HepG2 (cell line): ENCODE measurements around the gene CENPB. TPM values are rescaled to one million over a fixed set of nuclear protein-coding genes. Genes with fewer than 3 reads are reported as not detected.

Experiments
- CAMTA2 ChIP-seq: sonication (generic); formaldehyde crosslinking; IDR thresholded peaks from 2 replicates; pipeline ENCODE4 v1.4.0; 2020; ENCODE audit warnings: mild to moderate bottlenecking, missing genetic modification reagents, borderline replicate concordance
- CSRNP2 ChIP-seq: sonication (generic); formaldehyde crosslinking; conservative IDR thresholded peaks from 2 replicates; pipeline ENCODE4 v1.8.0; 2022; ENCODE audit warnings: low read depth, missing genetic modification reagents
- DNMT3B ChIP-seq: conservative IDR thresholded peaks from 2 replicates; pipeline ENCODE4 v1.6.1; 2016; ENCODE audit warnings: missing biosample characterization, control low read depth
- ELF4 ChIP-seq: sonication (generic); formaldehyde crosslinking; IDR thresholded peaks from 2 replicates; pipeline ENCODE4 v1.5.0; 2020; ENCODE audit warnings: missing genetic modification reagents, mild to moderate bottlenecking, moderate library complexity, borderline replicate concordance
- EP300 ChIP-seq, 3 experiments: sonication (generic) in 1 of 3; formaldehyde crosslinking in 1 of 3; IDR thresholded peaks; 2 replicates each; pipeline versions ENCODE4 v1.5.1 to v1.6.1; 2011 to 2020; ENCODE audit warnings: low read depth in 2 of 3, low read length in 2 of 3, borderline replicate concordance in 1 of 3, improper control_type of control experiment in 1 of 3, mild to moderate bottlenecking in 1 of 3, missing genetic modification reagents in 1 of 3, moderate library complexity in 1 of 3
- FOXO1 ChIP-seq: sonication (generic); formaldehyde crosslinking; IDR thresholded peaks from 2 replicates; pipeline ENCODE4 v1.4.0; 2020; ENCODE audit warnings: missing genetic modification reagents
- NFE2L2 ChIP-seq: fragments of 150-350 bp; IDR thresholded peaks from 2 replicates; pipeline ENCODE4 v1.6.1; 2014; ENCODE audit warnings: low read length
- NONO ChIP-seq, 2 experiments: fragments of 450-650 bp in 1 of 2; sonication (generic) in 1 of 2; formaldehyde crosslinking in 1 of 2; IDR thresholded peaks in 1 of 2; conservative IDR thresholded peaks in 1 of 2; 2 replicates each; pipeline versions ENCODE4 v1.6.1 to v1.8.0; 2017 to 2022; ENCODE audit warnings: mild to moderate bottlenecking in 1 of 2, missing genetic modification reagents in 1 of 2, moderate library complexity in 1 of 2
- NPAS2 ChIP-seq: sonication (generic); formaldehyde crosslinking; IDR thresholded peaks from 2 replicates; pipeline ENCODE4 v1.8.0; 2022; ENCODE audit warnings: mild to moderate bottlenecking, missing genetic modification reagents, borderline replicate concordance
- NR0B2 ChIP-seq: sonication (generic); formaldehyde crosslinking; IDR thresholded peaks from 2 replicates; pipeline ENCODE4 v1.4.0; 2020; ENCODE audit warnings: mild to moderate bottlenecking, missing genetic modification reagents
- POGK ChIP-seq: sonication (generic); formaldehyde crosslinking; conservative IDR thresholded peaks from 2 replicates; pipeline ENCODE4 v1.8.0; 2022; ENCODE audit warnings: mild to moderate bottlenecking, moderate library complexity, missing genetic modification reagents
- SMC3 ChIP-seq: IDR thresholded peaks from 2 replicates; pipeline ENCODE4 v1.6.1; 2011; ENCODE audit warnings: low read length, improper control_type of control experiment
- TARDBP ChIP-seq: sonication (generic); formaldehyde crosslinking; IDR thresholded peaks from 2 replicates; pipeline ENCODE4 v1.8.0; 2022; ENCODE audit warnings: mild to moderate bottlenecking, missing genetic modification reagents
- TBP ChIP-seq: sonication (generic); formaldehyde crosslinking; IDR thresholded peaks from 2 replicates; pipeline ENCODE4 v1.5.0; 2020; ENCODE audit warnings: missing genetic modification reagents
- ZBTB33 ChIP-seq: sonication (generic); formaldehyde crosslinking; IDR thresholded peaks from 2 replicates; pipeline ENCODE4 v1.4.0; 2020; ENCODE audit warnings: missing genetic modification reagents
- ZFY ChIP-seq: sonication (generic); formaldehyde crosslinking; IDR thresholded peaks from 2 replicates; pipeline ENCODE4 v1.4.0; 2020; ENCODE audit warnings: missing genetic modification reagents
- ZNF570 ChIP-seq: sonication (generic); formaldehyde crosslinking; IDR thresholded peaks from 2 replicates; pipeline ENCODE4 v1.4.0; 2020; ENCODE audit warnings: mild to moderate bottlenecking, missing genetic modification reagents, borderline replicate concordance
- ZNF589 ChIP-seq: sonication (generic); formaldehyde crosslinking; conservative IDR thresholded peaks from 2 replicates; pipeline ENCODE4 v1.8.0; 2022; ENCODE audit warnings: mild to moderate bottlenecking, moderate library complexity, missing genetic modification reagents
- ZNF639 ChIP-seq: conservative IDR thresholded peaks from 2 replicates; pipeline ENCODE4 v1.6.1; 2018; ENCODE audit warnings: missing genetic modification reagents
- ZNF781 ChIP-seq: sonication (generic); formaldehyde crosslinking; IDR thresholded peaks from 2 replicates; pipeline ENCODE4 v1.5.1; 2020; ENCODE audit warnings: borderline replicate concordance, mild to moderate bottlenecking, missing genetic modification reagents; ENCODE audit errors: not compliant biosample characterization
- ZSCAN22 ChIP-seq: sonication (generic); formaldehyde crosslinking; IDR thresholded peaks from 2 replicates; pipeline ENCODE4 v1.4.0; 2020; ENCODE audit warnings: mild to moderate bottlenecking, missing genetic modification reagents
- polyA plus RNA-seq, 8 experiments: library from polyadenylated mRNA; depleted of rRNA in 3 of 8; stranded (reverse) in 7 of 8; unstranded in 1 of 8; fragments of >200 nt; fragmentation: Illumina TruSeq in 4 of 8; extraction: Trizol in 4 of 8; gene quantifications; 2 replicates each; pipeline versions ENCODE4 v1.2.1 to v1.2.3, GENCODE V29; 2011 to 2016; ENCODE audit warnings: low read depth in 4 of 8, missing spikeins in 1 of 8, mixed read lengths in 1 of 8; ENCODE audit not compliant: insufficient read depth in 1 of 8
- total RNA-seq, 5 experiments: library from RNA; depleted of rRNA; stranded (reverse); fragments of >200 nt; fragmentation: Illumina TruSeq; extraction: Trizol; gene quantifications; 2 replicates each; pipeline ENCODE4 v1.2.3, GENCODE V29; 2016; ENCODE audit warnings: low read depth in 1 of 5

CENPB gene
- total and polyA plus RNA-seq, 2 of the 13 experiments (the other 11 are each of a cell fraction or from before 2014, with no cell fraction given) = 10.4 to 54.5 TPM

- TF ChIP-seq POGK = peak; percentile 86
- TF ChIP-seq EP300 (IDR thresholded peaks at IDR 0.05; ENCODE audit: low read depth in 2 of 2, low read length in 2 of 2) = no peak
- TF ChIP-seq EP300 (CRISPR knock-in tag; IDR thresholded peaks at IDR 0.05; ENCODE audit: borderline replicate concordance) = no peak
- TF ChIP-seq ELF4 (CRISPR knock-in tag) = no peak
- TF ChIP-seq ZSCAN22 (CRISPR knock-in tag) = no peak
- TF ChIP-seq ZNF589 = no peak
- TF ChIP-seq NONO (IDR thresholded peaks at IDR 0.05) = no peak
- peak; percentile 30; the same call in 1 of the 2 replicates for TF ChIP-seq NONO (CRISPR knock-in tag; conservative IDR thresholded peaks at IDR 0.05)
- TF ChIP-seq SMC3 = no peak
- no peak for TF ChIP-seq ZBTB33 (CRISPR knock-in tag)
- TF ChIP-seq NFE2L2 = no peak
- no peak for TF ChIP-seq NPAS2
- TF ChIP-seq CAMTA2 = peak; percentile 32; the same call in 1 of the 2 replicates
- no peak for TF ChIP-seq DNMT3B (CRISPR knock-in tag)
- TF ChIP-seq ZNF570 (CRISPR knock-in tag) = no peak
- TF ChIP-seq NR0B2 = no peak
- no peak for TF ChIP-seq ZNF781 (CRISPR knock-in tag)
- TF ChIP-seq CSRNP2 (CRISPR knock-in tag) = no peak
- TF ChIP-seq FOXO1 = no peak
- no peak for TF ChIP-seq ZNF639 (CRISPR knock-in tag)
- peak; percentile 88 for TF ChIP-seq ZFY (CRISPR knock-in tag)
- TF ChIP-seq TBP = no peak
- TF ChIP-seq TARDBP (CRISPR knock-in tag) = no peak
Observed at GRCh38 chr20:3739054-3739925, 47.2 kb downstream of the CENPB start (continued).
